SW 1271 (cell line): ENCODE results near the gene CACNA1B.
"Not testable (repeated sequence)": the region's sequence is repeated elsewhere in the genome, so short reads cannot be mapped to it uniquely, and the experiment has no call there.

Source experiments
- DNase-seq, 2 experiments: peaks; one replicate each; lab custom pipeline; 2025; lab: John Stamatoyannopoulos, UW

CACNA1B gene

GRCh38 chr9:138143491-138143890 is 265.9 kb downstream of the CACNA1B start:
- DNase-seq, result not testable (repeated sequence)

DNA sequence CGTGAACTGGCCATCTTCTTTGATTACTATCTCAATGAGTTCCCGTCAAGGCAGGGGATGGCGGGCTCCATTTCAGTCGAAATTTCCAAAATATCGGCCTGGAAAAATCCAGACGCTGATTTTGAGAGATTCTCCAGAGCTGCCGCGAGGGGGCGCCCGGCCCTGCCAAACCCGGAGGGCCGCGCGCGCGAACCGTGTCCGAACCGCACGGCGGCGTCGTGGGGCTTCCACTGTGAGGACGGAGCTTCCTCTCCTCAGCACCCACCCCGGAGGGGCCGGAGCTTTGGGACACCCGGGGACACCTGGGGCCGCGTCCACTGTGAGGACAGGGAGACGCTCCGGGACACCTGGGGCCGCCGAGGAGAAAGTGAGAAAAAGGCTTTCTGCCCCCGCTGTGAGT is 270.0 kb downstream of the CACNA1B start:
- DNase-seq, result peak in 1 of 2 experiments; percentile 29

- not testable (repeated sequence) for DNase-seq
Observed at GRCh38 chr9:138149672-138150656, 272.4 kb downstream of the CACNA1B start.

DNA sequence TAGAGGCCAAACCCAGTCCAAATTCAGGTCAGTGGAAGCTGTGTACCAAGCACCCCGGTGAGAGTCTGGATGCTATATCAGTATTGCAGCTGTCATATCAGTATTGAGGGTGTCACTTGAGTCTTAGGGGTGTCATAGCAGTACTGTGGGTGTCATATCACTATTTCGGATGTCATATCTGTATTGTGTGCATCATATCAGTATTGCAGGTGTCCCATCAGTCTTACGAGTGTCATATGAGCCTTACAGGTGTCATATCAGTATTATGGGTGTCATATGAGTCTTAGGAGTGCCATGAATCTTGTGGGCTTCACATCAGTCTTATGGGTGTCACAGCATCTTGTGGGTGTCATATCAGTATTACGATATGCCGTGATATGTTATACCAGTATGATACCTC is 278.2 kb downstream of the CACNA1B start:
- not testable (repeated sequence) for DNase-seq

- not testable (repeated sequence) for DNase-seq
Observed at GRCh38 chr9:138166793-138167192, 289.2 kb downstream of the CACNA1B start.
